ENCODE measurements around the gene VPS16. TPM values are rescaled to one million over a fixed set of nuclear protein-coding genes. Genes with fewer than 3 reads are reported as not detected.
"Not testable (repeated sequence)": the region's sequence is repeated elsewhere in the genome, so short reads cannot be mapped to it uniquely, and the experiment has no call there.

The VPS16 gene
- total and polyA plus RNA-seq, 2 of the 13 experiments (the other 11 are each of a cell fraction or from before 2014, with no cell fraction given): 34.2 to 35.4 TPM

GRCh38 chr20:2807019-2807418, 33.5 kb upstream of the VPS16 start (continued):
- TF ChIP-seq POGK (CRISPR knock-in tag; conservative IDR thresholded peaks at IDR 0.05): no peak

- H3K27ac ChIP-seq (ENCODE audit: extremely low read length, insufficient read depth, low read length); H3K79me2 ChIP-seq (ENCODE audit: insufficient read depth, low read length); FAIRE-seq; H3K4me3 ChIP-seq (replicated peaks in 1 of 3; ENCODE audit: insufficient read depth in 1 of 3, low read depth in 2 of 3, low read length in 3 of 3); H3K9me3 ChIP-seq (ENCODE audit: low read length); in situ Hi-C loops (cut with HindIII; ENCODE audit: extremely low pct_ligation_motif_present, low pct_unique_long_range_greater_than_20kb); H4K20me1 ChIP-seq (ENCODE audit: insufficient read depth, low read length); H3K9ac ChIP-seq (ENCODE audit: insufficient read depth, low read depth, low read length); intact Hi-C loops (cut with micrococcal nuclease; ENCODE audit: unreplicated experiment); POLR2A ChIA-PET; ATAC-seq; H3K36me3 ChIP-seq (replicated peaks in 1 of 2; ENCODE audit: control insufficient read depth in 1 of 2, insufficient read depth in 2 of 2, low read length in 2 of 2); CTCF ChIA-PET (ENCODE audit: low intra/inter-chr PET ratio, low total read pairs); H3K4me1 ChIP-seq (ENCODE audit: insufficient read depth, low read length); BruUV-seq (replicated peaks); H2AFZ ChIP-seq (ENCODE audit: low read length); DNase-seq (ENCODE audit: low spot score); H3K4me2 ChIP-seq (ENCODE audit: low read depth, low read length): not testable (repeated sequence)
- H3K27me3 ChIP-seq (ENCODE audit: control insufficient read depth in 1 of 2, insufficient read depth in 2 of 2, low read length in 2 of 2): peaks cover 0 to 60% of the 10 kb centered on the region in 2 experiments
- 18% methylated on average over 9 of the region's 9 CpGs for WGBS (ENCODE audit: low lambda C conversion rate)
Measured at GRCh38 chr20:2807929-2808328, 32.6 kb upstream of the VPS16 start.

GRCh38 chr20:2809690-2810089, 30.9 kb upstream of the VPS16 start:
- ChIA-PET CTCF (ENCODE audit: low intra/inter-chr PET ratio, low total read pairs) (no interaction called here), POLR2A (no interaction called here)
- no peak for FAIRE-seq
- Histone ChIP-seq H3K4me2 (ENCODE audit: low read depth, low read length) (no peak overlapping the region), H3K27me3 (ENCODE audit: control insufficient read depth in 1 of 2, insufficient read depth in 2 of 2, low read length in 2 of 2) (peaks cover 0 to 64% of the 10 kb centered on the region in 2 experiments), H3K9ac (ENCODE audit: insufficient read depth, low read depth, low read length) (no peak overlapping the region), H3K4me1 (ENCODE audit: insufficient read depth, low read length) (peaks cover 8% of the 10 kb centered on the region), H2AFZ (ENCODE audit: low read length) (no peak overlapping the region), H3K4me3 (replicated peaks in 1 of 3; ENCODE audit: insufficient read depth in 1 of 3, low read depth in 2 of 3, low read length in 3 of 3) (no peak overlapping the region), H3K36me3 (replicated peaks in 1 of 2; ENCODE audit: control insufficient read depth in 1 of 2, insufficient read depth in 2 of 2, low read length in 2 of 2) (no peaks in the 10 kb centered on the region), H3K79me2 (ENCODE audit: insufficient read depth, low read length) (no peaks in the 10 kb centered on the region), H4K20me1 (ENCODE audit: insufficient read depth, low read length) (no peaks in the 10 kb centered on the region), H3K27ac (ENCODE audit: extremely low read length, insufficient read depth, low read length) (no peak overlapping the region), H3K9me3 (ENCODE audit: low read length) (0 out of 2 replicates have a peak, but pooled peaks cover 5% of the 10 kb centered on the region)
- in situ Hi-C loops (cut with HindIII; ENCODE audit: extremely low pct_ligation_motif_present, low pct_unique_long_range_greater_than_20kb): no loop called here
- no TSS peak for BruUV-seq (replicated peaks)
- ATAC-seq: no peak
- no peak for DNase-seq (ENCODE audit: low spot score)
- intact Hi-C loops (cut with micrococcal nuclease; ENCODE audit: unreplicated experiment): no loop called here
- 57% methylated on average over 10 of the region's 10 CpGs for WGBS (ENCODE audit: low lambda C conversion rate)
- TF ChIP-seq ZBTB1 (CRISPR knock-in tag; IDR thresholded peaks at IDR 0.05; ENCODE audit: borderline replicate concordance): no peak
- no peak for TF ChIP-seq TFDP1 (CRISPR knock-in tag; IDR thresholded peaks at IDR 0.05; ENCODE audit: borderline replicate concordance)
- no peak for TF ChIP-seq ZSCAN21 (CRISPR knock-in tag; IDR thresholded peaks at IDR 0.05; ENCODE audit: borderline replicate concordance)
- TF ChIP-seq ZNF3 (CRISPR knock-in tag; IDR thresholded peaks at IDR 0.05): no peak
- TF ChIP-seq ZNF569 (CRISPR knock-in tag; IDR thresholded peaks at IDR 0.05; ENCODE audit: borderline replicate concordance): no peak
- no peak for TF ChIP-seq ATF7 (IDR thresholded peaks at IDR 0.05)
- no peak for TF ChIP-seq ATF7 (CRISPR knock-in tag; IDR thresholded peaks at IDR 0.05)
- no peak for TF ChIP-seq TRIM22 (IDR thresholded peaks at IDR 0.05)
- no peak for TF ChIP-seq MATR3 (CRISPR knock-in tag; IDR thresholded peaks at IDR 0.05)
- no peak for TF ChIP-seq ZNF768 (CRISPR knock-in tag; IDR thresholded peaks at IDR 0.05)
- TF ChIP-seq ZNF788 (CRISPR knock-in tag; IDR thresholded peaks at IDR 0.05; ENCODE audit: borderline replicate concordance): no peak
- no peak for TF ChIP-seq KLF9 (CRISPR knock-in tag; IDR thresholded peaks at IDR 0.05; ENCODE audit: low read depth)
- no peak for TF ChIP-seq CBX1 (IDR thresholded peaks at IDR 0.05; ENCODE audit: low read depth)
- TF ChIP-seq ZNF225 (CRISPR knock-in tag; IDR thresholded peaks at IDR 0.05): no peak

Measured in HepG2 (cell line).